Stimulated activated CD4-positive, alpha-beta T cell treated with anti-CD3 and anti-CD28 coated beads, Interleukin-15, amount 100 ng/mL, for 1 hour (primary cell): ENCODE results near the gene SLC15A1.
"Not testable (repeated sequence)": the region's sequence is repeated elsewhere in the genome, so short reads cannot be mapped to it uniquely, and the experiment has no call there.

Experiments
- DNase-seq, 2 donors: peaks; one replicate each; pipeline ENCODE4 v3.0.0-alpha.2; 2020; ENCODE audit warnings: low read depth in 1 of 2, low spot score in 1 of 2

Gene SLC15A1

DNA sequence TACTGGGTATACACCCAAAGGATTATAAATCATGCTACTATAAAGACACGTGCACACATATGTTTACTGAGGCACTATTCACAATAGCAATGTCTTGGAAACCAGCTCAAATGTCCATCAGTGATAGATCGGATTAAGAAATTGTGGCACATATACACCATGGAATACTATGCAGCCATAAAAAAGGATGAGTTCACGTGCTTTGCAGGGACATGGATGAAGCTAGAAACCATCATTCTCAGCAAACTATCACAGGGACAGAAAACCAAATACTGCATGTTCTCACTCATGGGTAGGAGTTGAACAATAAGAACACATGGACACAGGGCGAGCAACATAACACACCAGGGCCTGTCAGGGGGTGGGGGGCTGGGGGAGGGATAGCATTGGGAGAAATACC is 2.0 kb upstream of the SLC15A1 start:
- DNase-seq = not testable (repeated sequence)

DNA sequence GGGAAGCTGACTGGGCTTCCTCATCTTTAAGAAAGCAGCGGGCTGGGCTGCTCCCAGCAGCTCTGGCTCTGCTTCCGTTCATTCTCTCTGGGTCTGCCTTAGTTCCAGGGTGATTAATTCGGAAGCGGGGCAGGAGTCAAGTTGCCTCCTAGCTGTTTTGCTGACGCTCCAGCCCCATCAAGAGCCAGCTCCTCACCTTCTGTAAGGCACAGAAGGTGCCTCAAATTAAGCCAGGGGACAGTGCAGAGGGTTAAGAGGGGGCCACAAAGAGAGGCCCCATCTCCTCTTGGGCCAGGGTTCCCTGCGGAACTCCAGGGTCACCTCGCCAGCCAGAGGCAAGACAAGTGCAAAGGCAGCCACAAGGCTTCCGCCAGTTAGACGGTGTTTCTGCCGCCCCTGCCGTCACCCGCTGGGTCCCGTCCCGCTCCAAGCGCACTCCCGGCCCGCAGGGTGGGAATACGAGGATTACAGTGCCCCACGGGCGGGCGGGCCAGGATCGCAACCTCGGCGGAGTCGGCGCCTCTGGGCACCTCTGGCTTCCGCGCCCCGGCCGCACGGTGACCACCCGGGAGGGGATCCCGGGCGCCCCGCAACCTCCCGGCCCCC is 508 bp downstream of the SLC15A1 start:
- no peak for DNase-seq

DNA sequence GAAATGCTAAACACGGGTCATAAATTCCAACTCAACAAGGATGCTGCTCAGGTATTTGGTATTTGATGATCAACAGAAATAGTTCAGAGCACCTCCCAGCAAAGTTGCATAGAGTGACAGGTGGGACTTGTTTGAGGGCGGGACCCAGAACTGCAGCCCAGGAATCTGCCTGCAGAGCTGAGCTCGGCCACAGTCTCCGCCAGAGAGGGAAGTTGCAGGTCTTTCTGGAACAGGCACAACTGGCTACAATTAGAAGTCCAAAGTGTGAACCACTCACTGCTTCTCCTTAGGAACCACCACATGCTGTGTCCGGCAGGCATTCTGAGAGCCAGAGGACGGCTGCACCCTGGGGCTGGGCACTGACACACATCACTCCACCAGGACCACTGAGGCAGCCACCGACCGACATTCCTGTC is 1.1 kb downstream of the SLC15A1 start:
- no peak for DNase-seq

DNA sequence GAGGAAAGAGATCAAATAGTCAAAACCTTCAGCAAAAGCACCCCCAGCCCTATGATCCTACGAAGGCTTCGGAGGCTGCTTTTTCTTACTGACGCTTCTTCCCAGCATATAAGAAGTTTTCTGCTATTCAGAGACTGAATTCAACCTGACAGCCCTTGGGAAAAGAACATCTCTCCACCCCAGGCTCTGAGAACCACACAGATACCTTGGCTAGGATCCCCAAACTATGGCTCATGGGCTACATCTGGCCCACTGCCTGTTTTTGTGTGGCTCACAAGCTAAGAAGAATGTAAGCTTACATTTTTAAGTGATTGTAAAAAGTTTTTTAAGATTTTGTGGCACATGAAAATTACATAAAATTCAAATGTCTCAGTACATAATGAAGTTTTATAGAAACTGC is 3.0 kb downstream of the SLC15A1 start:
- DNase-seq = no peak

DNA sequence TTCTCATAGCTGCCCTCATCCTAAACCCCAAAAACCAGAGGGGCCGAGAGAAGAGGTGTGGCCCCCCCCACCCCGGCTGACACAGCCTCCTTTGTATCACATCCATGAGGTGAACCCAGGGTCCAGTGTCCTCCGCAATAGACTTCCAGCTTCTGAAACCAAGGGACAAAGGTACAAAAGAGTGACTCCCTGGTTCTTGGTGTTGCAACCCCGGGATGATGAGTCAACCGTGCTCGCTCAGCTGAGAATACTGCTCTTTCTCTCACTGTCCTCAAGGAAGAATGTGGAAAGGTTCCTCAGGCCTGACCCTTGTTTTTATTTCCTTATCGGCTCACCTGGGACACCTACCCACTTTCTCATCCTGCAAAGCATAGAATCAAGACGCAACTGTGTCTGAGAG is 5.5 kb downstream of the SLC15A1 start:
- DNase-seq = no peak

DNA sequence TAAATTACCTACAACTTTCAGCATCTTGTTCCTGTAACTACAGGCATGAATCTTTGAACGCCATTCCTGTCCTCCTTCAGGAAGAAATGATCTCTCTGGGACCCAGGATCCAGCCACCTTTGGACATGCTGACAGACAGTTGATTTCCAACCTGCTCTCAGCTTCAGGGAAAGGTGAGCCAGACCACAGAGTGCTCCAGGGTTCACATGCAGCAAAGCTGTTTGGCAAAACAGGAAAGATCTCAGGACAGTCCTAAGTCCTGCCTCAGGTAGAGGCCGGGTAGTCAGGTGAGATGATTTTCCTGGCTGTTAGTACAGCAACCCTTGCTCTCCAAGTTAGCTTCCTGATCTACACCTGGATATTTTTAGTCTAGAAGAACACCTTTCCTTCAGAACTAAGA is 9.1 kb downstream of the SLC15A1 start:
- DNase-seq = no peak

DNA sequence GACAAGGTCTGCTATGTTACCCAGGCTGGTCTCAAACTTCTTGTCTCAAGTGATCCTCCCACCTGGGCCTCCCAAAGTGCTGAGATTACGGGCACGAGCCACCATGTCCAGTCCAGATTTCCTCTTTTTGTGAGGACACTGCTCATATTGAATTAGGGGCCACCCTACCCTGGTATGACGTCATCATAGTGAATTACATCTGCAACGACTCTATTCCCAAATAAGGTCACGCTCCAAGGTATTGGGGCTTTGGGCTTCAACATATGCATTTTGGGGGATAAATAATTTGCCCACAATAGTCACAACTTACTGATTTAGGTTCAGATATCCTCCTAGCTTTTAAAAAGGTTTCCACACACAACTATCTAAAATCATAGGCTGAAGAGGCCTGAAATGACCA is 9.5 kb downstream of the SLC15A1 start:
- no peak for DNase-seq

DNA sequence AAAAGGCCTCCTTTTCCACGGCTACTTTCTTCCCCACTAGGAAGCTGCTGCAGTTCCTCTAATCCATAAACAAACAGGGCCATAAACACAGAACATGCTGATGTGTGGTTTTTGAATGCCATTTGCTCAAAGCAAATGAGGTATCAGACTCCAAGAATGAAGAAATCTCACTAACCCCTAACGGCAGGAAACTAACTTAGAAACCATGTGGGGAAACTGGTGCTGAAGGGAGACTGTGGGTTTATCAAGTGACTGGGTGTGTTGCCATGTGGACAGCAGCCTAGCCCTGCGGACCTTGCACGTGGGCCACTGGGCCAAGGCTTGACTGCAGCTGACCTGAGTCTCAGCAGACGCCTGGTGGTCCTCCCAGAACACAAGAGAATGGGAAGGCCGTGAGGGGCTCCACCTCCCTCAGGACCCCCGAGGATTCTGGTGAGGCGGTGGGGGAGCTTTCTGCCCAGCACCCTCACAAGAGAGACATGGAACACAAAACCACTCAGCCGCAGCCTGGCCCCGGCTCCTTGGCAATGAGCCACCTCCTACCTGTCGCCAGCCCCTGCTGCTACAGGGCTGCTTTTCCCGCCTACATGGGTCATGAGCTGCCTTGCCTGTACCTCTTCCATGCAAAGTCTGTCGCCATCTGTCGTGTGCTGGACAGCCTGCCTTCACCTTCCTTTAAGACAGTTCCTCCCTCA is 10.6 kb downstream of the SLC15A1 start:
- no peak for DNase-seq

DNA sequence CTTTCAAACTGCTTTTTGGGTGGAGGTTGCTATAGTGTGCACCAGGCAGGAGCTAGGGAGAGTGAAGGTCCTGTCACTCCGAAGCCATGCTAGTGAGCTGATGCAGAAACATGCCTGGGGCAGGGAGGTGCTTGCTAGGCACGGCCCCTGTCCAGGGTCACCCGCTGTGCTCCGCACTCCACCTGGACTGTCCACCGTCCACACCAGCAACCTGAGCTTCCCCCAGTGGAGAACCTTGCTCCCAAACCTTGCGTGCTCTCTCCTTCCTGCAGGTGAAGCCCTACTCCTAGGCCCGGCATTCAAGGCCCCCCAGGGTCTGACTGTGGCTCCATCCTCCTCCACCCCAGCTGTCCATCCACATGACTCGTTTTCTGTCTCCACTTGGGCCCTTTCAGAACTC is 12.3 kb downstream of the SLC15A1 start:
- no peak for DNase-seq

DNA sequence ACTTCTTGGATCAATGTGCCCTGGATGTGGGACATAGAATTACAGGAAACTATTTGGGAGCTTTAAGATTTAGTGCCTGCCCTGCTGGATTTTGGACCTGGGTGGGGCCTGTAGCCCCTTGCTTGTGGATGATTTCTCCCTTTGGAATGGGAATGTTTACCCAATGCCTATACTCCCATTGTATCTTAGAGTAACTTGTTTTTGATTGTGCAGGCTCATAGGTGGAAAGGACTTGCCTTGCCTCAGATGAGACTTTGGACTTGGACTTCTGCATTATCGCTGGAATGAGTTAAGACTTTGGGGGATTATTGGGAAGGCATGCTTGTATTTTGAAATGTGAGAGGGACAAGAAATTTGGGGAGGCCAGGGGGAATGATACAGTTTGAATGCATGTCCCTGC is 13.5 kb downstream of the SLC15A1 start:
- DNase-seq = no peak

DNA sequence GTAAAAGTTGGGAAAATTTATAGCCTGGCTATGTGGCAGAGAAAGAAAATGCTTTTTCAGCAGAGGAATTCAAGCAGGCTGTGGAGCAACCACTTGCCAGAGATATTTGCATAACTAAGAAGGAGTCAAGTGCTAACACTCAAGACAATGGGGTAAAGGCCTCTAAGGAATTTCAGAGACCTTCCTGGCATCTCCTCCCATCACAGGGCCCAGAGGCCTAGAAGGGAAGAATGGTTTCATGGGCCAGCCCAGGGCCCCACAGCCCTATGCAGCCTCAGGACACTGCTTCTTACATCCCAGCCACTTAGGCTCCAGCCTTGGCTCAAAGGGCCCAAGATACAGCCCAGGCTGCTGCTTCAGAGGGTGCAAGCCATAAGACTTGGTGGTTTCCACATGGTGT is 14.3 kb downstream of the SLC15A1 start:
- DNase-seq = no peak

DNA sequence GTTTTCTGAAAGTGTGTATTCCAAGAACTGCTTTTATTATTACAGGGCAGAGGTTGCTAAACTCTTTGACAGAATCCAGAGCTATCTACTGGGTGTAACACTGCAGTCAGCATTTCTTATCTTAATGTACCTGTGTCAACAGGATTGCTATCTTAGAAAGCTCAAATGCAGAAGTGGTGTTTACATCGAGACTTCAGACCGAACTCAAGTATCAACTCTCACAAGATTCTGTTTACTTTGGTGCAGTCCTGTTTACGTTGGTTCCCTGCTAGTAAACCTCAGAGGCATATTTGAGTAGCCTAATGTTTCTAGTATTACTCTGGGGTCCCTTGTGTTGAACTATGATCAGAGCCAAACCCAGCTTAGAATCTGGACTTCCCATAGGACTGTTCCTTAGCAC is 20.5 kb downstream of the SLC15A1 start:
- no peak for DNase-seq

DNA sequence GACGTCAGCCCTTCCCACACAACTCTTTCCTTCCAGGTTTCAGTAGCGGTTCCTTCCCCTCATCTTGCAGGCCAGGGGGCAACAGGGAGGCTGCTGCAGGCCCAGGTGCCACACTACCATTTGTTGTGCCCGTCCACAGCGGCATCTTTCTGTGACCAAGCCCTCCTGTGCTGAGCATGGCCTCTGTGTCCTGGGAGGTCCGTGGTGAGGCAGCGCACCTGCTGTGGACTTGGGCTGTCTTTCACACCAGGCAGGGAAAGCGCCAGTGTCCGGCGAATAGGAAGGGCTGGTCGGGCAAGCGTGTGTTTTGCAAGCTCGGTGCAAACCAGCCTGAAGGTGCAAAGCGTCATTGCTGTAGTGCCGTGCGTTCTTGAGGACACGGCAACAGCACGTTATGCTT is 21.4 kb downstream of the SLC15A1 start:
- DNase-seq = no peak

DNA sequence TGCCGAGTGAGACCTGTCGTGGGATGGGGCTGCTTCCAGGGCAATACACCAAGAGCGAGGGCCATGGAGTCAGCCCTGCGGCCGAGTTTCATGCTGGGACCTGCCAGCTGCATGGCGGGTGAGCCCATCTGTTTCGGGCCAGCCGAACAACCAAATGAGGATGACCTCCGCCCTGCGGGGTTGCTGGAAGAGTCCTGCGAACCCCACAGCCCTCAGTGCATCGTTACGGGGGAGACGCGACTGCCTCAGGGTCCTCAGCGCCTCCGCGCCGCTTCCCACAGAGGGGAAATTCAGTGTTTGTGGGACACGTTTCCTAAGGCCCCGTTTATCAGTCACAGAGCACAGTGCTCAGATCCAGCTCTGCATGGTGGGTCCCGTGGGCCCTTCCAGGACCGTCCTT is 22.0 kb downstream of the SLC15A1 start:
- DNase-seq = no peak

DNA sequence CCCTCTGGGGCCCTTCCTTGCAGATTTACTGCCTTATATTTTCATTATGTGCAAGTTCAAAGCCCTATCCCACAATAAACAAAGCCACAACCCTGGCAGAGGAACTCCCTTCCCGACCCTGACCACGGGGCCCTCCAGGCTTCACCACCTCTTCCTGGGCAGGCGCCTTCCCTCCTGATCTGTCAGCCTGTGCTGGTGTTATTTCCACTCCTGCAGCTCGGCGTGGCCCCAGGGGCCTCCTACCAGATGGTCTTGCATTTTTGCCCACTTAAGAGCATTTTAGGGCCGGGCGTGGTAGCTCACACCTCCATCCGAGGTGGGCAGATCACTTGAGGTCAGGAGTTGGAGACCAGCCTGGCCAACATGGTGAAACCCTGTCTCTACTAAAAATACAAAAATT is 22.8 kb downstream of the SLC15A1 start:
- no peak for DNase-seq

DNA sequence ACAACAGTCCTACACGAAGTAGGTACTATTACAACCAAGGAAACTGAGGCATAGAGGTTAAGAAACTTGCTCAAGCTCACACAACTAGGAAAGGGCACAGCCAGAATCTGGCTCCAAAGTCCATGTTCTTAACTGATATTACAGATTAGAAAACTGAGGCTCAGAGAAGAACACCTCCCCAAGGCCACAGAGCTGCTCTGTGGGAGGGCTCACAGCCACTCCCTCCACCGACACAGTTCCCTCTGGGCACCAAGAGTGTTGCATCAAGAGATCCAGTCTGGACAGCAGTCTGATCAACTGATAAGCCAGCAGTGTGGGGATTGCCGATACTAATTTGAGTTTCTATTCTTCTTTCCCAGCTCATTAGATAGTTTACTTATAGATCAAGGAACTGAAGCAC is 29.5 kb downstream of the SLC15A1 start:
- DNase-seq = no peak

DNA sequence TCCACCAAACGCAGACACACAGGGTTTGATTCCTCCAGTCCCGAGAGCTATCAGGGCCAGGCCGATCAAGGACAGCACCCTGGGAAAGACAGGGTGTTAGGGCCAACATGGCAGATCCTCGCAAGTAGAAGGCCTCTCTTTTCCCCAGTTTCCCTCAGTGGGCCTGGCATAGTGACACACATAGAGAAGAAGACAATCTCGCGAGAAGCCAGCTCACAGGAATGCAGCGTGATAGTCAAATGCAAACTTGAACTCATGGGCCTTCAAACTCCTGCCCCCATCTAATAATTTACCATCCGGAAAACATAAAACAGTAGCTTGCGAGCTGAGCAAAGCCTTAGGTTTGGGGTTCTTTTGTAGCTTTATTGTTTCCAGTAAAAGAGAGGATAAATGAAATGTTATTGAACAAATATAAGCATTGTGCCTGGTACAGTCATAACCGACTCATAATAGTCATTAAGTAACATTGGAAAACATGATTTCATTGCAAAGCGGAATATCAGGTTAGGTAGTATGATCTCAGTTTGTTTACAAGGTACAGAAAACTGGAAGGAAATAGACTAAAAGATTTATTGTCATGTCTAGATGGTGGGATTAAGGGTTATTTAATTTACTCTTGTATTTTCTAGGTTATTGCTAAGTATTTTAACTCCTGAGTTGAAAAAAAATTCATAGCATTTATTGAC is 30.5 kb downstream of the SLC15A1 start:
- DNase-seq = no peak

DNA sequence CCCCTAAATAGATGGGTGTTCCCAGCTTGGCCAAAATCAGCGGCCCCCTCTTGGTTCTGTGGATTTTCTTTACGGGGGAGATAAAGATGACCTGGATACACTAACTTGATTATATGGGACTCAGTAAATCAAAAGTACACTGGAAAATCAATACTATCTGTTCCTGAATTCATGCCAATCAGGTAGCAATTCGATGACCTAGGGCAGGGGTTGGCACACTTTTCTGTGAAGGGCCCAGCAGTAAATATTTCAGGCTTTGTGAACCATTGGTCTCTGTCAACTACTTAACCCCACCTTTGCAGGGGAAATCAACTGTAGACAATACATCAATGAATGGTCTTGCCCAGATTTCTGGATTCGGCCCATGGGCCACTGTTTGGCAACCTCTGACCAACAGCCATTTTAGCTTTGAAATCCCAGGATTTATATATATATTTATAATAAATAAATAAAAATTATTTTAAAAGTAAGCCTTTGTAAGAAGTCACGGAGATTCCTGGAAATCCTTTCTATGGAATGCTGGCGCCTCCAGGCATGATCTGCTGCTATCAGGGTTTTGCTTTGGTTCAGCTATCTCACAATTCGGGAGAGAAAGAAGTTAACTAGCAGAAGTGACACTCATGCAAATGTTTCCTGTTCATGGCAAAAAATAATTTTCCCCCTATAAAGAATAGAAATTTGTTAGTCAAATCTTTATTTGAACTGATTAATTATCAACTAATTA is 32.8 kb downstream of the SLC15A1 start:
- no peak for DNase-seq

DNA sequence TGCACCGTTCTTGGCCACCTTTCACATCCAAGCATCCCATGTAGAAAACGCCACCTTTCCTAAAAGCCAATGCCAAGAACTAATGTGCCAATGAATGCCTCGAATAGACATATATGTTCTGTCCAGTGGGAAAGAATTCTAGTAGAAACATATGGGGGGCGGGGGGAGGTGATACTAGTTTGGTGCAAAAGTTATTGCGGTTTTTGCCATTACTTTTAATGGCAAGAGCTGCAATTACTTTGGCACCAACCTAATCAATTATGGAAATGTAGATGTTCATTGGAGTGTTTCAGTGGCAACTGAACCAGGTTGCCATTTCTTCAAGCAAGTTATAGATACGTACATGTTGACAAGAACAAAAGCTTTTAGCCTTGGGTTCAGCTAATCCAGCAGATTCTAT is 34.6 kb downstream of the SLC15A1 start:
- no peak for DNase-seq

DNA sequence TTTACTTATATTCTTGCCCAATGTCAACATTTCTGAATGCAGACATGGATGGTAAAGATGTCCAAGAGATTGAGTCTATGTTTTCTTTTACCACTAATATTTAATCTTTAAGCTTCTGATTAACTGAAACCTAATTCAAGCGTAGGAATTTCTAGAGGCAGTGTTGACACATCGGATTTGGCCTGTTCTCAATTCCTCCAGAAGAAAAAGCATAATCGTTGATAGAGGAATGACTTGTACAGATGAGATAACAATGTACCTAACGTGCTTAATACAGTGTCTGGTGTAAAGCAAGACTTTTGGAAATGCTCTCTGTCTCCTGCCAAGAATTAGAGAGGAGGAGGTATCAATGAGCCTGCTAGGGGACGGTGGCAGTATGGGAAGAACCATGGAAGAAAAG is 35.2 kb downstream of the SLC15A1 start:
- no peak for DNase-seq

DNA sequence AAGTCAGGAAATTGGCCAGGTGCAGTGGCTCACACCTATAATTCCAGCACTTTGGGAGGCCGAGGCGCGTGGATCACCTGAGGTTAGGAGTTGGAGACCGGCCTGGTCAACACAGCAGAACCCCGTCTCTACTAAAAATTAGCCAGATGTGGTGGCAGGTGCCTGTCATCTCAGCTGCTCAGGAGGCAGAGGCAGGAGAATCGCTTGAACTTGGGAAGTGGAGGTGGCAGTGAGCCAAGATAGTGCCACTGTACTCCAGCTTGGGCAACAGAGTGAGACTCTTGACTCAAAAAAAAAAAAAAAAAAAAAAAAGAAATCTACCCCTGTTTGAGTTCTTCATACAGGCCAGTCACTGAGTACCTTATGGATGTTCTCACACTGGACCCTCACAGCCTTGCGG is 42.0 kb downstream of the SLC15A1 start:
- DNase-seq = no peak
